H54 (cell line): ENCODE results near the gene BANK1.
"Not testable (repeated sequence)": the region's sequence is repeated elsewhere in the genome, so short reads cannot be mapped to it uniquely, and the experiment has no call there.

Experiments used
- DNase-seq: peaks from one replicate; pipeline ENCODE4 v3.0.0; 2011; ENCODE audit warnings: low spot score, mixed read lengths; ENCODE audit not compliant: insufficient read length
- FAIRE-seq: peaks from 3 replicates; lab custom pipeline; 2011; peaks lifted over from hg19 to GRCh38; lab: Jason Lieb, UNC
- POLR2A ChIP-seq: IDR thresholded peaks from 2 replicates; pipeline ENCODE4 v1.6.1; 2011; ENCODE audit warnings: low read depth, mild to moderate bottlenecking, low read length

Gene BANK1

DNA sequence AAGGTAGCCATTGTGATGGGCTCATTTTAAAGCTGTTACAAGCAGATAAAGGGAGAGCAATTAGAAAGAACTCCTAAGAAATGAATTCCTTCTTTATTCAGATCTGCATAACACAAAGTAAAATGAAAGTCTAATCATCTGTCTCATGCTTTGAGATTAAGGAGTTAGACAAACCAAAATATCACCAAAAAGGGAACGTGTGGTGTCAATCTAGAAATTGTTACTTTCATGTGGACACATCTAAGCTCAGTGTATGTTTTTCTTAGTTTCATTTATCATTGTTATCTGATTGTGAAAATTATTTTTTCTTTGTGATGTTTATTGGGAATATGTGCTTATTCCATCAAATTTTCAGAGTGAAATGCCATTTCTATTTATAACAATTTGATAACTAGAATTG lies 80.3 kb downstream of the BANK1 start:
- TF ChIP-seq POLR2A, result no peak
- no peak for FAIRE-seq
- no peak for DNase-seq

DNA sequence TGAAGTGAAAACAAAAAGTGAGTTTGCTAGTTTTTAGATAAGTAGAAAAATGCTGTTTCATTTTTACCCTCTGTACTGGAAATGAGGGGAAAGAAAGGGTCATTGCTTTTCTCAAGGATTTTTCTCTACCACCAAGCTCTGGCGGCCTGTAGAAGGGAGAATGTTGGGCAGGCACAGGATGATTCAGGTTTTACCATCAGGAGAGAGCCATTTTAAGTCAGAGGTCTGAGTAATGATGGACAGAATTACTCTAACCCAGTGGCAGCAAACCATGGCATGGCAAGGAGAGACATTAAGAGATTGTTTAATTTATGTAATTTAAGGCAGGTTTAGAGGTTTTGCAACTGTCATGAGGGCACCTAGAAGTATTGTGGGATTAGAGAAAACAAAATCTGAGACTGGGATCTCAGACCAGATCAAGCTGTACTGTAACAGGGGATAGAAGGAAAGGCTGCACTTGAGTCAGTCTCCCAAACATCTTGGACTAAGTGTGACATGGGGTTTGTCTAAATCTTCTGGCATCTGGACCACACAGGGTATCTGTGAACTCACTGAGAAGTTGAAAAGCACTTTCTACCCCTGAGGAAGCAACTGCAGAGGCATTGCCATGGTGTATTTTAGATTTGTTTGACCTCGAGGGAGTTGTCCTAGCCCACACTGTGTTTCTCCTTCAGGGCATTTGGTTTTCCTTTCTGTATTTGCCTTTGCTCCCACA lies 81.6 kb downstream of the BANK1 start:
- no peak for TF ChIP-seq POLR2A
- FAIRE-seq (no peak), DNase-seq (no peak)

DNA sequence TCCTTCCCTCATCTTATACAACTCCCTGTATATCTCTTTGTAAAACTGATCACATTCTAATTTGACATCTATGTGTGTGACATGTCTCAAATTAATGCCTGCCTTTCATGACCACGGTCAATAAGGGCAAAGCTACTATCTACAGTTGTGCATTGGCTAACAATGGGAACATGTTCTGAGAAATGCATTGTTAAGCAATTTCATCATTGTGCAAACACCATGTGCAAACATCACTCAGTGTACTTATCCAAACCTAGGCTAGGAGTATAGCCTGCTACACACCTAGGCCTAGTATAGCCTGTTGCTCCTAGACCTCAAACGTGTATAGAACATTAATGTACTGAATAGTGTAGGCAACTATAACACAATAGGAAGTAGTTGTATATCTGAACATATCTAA lies 95.0 kb downstream of the BANK1 start:
- DNase-seq (no peak), FAIRE-seq (no peak)

DNA sequence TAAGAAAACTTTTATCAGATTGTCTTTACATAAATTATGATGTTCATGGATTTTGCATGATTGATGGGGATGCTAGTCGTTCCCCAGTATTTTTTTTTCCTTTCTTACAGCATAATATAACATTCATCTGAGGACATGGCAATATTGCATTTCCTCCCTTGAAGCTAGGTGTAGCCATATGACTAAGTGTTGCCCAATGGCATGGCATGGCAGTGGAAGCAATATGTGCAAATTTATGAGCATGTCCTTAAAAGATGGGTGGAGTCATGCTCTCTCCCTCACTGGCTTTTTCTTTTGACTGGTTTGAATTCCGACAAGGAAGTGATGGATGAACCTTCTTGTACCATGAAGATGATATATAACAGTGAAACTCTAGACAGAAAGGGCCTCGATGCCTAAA lies 96.3 kb downstream of the BANK1 start:
- DNase-seq (no peak), FAIRE-seq (no peak)
- no peak for TF ChIP-seq POLR2A

More for the DNA sequence above, 95.0 kb downstream of the BANK1 start:
- no peak for TF ChIP-seq POLR2A

DNA sequence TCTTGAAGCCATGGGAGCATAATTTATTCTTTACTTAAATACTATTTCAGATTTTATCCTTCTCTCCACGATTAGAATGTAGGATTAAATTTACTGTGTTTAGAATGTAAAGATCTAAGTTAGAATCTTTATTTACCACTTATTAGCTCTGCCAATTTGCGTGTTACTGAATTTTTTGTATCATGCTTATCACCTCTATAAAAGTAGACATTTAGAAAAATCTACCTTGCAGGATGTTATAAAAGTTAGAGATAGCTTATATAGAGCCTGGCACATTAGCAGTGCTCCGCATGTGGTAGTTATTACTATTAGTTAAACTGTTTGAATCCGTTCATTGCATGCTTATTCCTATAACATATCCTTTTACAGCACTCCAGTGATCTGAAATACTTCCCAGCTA lies 97.9 kb downstream of the BANK1 start:
- FAIRE-seq (no peak), DNase-seq (no peak)
- no peak for TF ChIP-seq POLR2A

DNA sequence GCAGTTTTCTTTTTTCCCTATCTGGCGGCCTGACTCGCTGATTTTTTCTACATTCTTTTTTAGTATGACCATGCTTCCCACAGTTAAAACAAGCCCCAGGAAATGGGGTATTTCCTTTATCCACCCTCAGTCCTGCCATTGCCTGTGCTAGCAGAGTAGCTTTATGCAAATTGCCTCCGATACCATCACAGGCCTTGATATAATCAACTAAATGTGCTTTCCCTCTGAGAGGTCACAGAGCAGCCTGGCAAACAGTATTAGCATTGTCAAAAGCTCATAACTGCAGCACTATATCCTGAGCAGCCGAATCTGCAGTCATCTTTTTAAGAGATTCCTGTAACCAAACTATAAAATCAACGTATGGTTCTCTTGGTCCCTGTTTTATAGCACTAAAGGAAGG lies 115.0 kb downstream of the BANK1 start:
- DNase-seq, FAIRE-seq: not testable (repeated sequence)

DNA sequence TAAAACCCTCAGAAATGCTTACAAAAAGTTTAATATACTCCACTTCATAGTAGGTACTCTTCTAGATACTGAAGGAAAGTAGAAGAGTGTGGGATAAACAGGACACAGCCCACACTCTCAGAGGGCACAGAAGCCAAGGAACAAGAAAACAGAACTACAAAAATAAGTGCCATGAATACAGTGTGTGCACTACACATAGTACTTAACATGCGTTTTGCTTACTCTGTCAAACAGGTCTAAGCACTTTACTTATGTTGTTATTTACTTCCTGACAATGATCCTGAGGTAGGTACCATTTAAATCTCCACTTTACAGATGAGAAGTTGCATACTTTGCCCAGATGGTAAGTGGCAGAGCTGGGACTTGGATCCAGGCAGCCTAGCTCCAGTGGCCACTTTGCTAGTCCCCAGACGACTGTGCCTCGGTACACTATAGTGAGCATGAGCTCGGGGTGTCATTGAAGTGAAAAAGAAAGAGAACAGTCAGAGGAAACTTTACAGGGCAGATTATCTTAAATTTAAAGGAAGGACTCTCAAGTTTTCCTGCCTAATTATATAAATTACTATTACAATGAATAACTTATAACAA lies 120.3 kb downstream of the BANK1 start:
- no peak for TF ChIP-seq POLR2A
- FAIRE-seq (no peak), DNase-seq (no peak)

DNA sequence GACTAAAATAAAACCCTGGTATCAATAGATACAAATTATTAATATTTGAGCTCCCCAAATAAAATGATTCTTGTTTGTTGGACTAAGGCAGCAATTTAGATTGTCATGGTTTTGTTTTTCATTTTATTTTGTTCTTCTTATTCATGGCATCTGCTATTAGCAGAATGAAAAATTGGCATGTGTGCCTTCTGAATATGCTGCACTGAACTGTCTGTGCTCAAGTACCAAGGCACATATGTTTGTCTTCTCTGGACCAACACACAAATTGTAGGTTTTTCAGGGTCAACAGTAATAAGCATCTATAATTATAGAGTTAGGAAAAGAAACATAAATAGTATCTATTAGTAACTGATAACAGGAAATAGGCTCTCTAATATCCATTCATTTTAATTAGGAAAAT lies 121.1 kb downstream of the BANK1 start:
- TF ChIP-seq POLR2A, result no peak
- DNase-seq (no peak), FAIRE-seq (no peak)

DNA sequence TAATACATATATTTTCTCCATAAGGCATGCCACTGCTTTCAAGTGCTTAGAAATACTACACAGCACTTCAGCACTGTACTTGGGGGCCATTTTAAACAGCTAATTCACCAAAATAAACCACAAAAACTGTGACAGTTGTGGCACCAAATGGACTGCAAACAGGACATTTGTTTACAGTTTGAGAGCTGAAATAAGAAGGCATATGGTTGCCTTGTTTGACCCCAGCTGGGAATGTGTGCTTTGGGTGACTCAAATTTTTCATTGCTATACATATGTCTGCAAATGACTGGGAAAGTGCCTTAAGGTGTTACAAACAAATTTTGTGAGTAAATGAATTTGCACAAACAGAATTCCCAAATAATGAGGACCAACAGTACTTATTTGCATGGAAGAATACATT lies 124.2 kb downstream of the BANK1 start:
- FAIRE-seq (no peak), DNase-seq (no peak)
- TF ChIP-seq POLR2A, result no peak

DNA sequence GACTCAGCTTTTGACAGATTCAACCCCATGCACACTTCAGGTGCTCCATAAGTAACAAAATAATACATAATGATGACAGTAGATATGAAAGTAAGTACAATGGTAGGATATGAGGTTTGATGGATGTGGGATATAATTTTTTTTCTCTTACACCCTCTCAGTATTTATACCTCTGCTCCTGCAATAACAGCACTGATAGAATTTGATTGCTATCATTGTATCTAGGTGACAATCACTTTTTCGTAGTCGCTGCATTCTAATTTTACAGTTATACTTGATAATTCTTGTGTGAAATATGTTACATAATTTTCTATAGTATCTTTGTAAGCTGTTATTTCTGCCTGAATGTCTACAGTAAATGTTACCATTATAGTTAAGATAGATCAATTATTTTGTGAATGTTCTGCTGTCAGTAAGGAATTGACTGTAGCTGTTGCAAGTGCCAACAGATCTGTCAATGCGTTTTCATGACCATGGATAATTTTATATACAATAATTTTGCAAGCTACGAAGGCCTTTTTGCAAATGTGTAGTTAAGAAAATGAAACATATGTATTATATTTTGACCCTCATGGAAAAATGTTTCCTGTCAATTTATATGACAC lies 128.9 kb downstream of the BANK1 start:
- DNase-seq, result no peak
- TF ChIP-seq POLR2A, result no peak
- FAIRE-seq, result no peak

DNA sequence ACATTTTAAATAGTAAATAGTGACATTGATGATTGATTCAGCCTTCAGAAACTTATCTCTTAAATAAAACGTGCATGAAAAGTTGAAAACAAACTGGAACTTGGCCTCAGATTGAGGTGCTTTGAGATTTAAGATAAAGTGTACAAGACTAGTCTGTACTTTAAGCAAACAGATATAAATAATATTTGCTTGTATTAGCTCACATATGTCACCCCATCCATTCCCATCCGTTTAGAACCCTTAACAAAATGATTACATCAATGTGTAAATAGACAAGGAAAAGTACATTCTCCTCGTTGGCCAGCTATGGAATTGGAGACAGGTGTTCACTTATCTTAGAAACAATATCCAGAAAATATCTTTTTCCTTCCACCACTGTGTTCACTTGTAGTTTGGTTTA lies 130.8 kb downstream of the BANK1 start:
- no peak for TF ChIP-seq POLR2A
- FAIRE-seq, result no peak
- DNase-seq, result no peak

DNA sequence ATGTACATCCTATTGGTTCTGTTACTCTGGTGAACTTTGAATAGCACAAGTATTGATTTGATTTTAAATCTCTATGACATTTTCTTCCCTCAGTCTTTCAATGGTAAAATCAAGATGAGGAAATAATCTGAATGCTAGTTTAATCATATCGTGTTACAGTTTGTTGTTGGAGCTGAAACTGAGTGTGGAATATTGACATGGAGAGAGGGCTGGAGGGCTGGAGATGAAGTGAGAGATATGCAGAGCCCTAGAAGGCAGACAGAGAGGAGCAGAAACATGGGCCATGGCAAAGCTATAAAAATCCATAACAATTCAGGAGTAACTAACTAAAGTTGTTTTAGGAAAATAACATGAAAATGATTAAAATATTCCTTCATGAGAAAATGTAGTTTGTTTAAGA lies 141.1 kb downstream of the BANK1 start:
- FAIRE-seq (no peak), DNase-seq (no peak)
- no peak for TF ChIP-seq POLR2A

DNA sequence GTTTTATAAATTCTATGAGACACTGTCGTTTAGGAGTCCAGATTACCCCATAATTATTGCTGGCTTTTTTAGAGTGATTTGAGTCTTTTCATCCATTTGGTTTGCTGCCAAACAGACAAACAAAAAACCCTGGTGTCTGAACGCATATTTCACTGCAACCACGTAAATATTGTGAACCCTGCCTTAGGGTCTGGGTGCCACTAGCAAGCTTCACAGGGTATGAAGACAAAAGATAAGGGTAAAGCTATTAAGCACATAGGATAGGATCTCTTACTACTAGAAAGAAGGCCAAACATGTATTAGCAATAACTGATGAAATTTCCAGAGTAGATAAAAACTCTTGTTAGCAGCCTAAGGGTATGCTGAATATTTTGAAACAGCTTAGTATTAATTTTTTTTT lies 143.3 kb downstream of the BANK1 start:
- no peak for DNase-seq
- no peak for FAIRE-seq
- TF ChIP-seq POLR2A, result no peak

DNA sequence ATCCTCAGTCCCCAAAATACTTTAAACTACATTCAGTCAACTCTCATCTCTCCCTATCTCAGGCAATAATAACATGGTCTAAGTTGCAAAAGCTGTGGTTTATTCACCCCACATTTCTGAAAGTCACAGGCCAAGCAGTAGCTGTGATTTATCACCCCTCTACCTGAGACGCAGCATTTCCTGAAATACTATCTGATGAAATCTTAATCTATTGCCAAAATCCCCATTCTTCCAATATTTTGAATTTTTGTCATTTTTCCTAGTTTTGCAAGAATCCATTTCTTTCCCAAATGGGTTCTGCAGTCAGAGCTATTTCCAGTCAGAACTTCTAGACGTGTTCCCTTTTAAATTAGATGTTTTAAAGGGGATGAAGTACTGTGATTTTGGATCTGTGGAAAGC lies 148.3 kb downstream of the BANK1 start:
- no peak for FAIRE-seq
- no peak for DNase-seq
- no peak for TF ChIP-seq POLR2A
